GM19397 (cell line): Measurements from ENCODE around the gene KCNK10.

Source experiments
- ATAC-seq: cut with Tn5 transposase; IDR thresholded peaks from one replicate; pipeline ENCODE4 v1.9.1; 2021; ENCODE audit warnings: mild to moderate bottlenecking, moderate library complexity; ENCODE audit not compliant: unreplicated experiment

The KCNK10 gene

GRCh38 chr14:88321692-88322503 is 1.2 kb downstream of the KCNK10 start:
- ATAC-seq = no peak

- no peak for ATAC-seq
Observed at GRCh38 chr14:88318406-88318805, 4.7 kb downstream of the KCNK10 start.

- no peak for ATAC-seq
Observed at GRCh38 chr14:88316521-88316920, 6.5 kb downstream of the KCNK10 start.

- ATAC-seq = no peak
Observed at GRCh38 chr14:88312257-88312656, 10.8 kb downstream of the KCNK10 start.

GRCh38 chr14:88311780-88312179 is 11.3 kb downstream of the KCNK10 start:
- ATAC-seq = no peak

GRCh38 chr14:88310449-88310848 is 12.6 kb downstream of the KCNK10 start:
- ATAC-seq = no peak

- no peak for ATAC-seq
Observed at GRCh38 chr14:88310021-88310420, 13.0 kb downstream of the KCNK10 start.

GRCh38 chr14:88305528-88306322 is 17.3 kb downstream of the KCNK10 start:
- no peak for ATAC-seq

- no peak for ATAC-seq
Observed at GRCh38 chr14:88303041-88303440, 20.0 kb downstream of the KCNK10 start.

GRCh38 chr14:88301381-88301780 is 21.7 kb downstream of the KCNK10 start:
- ATAC-seq = no peak

GRCh38 chr14:88300817-88301216 is 22.3 kb downstream of the KCNK10 start:
- no peak for ATAC-seq

- ATAC-seq = no peak
Observed at GRCh38 chr14:88299865-88300530, 23.1 kb downstream of the KCNK10 start.

- no peak for ATAC-seq
Observed at GRCh38 chr14:88297306-88297705, 25.8 kb downstream of the KCNK10 start.

GRCh38 chr14:88296351-88296750 is 26.7 kb downstream of the KCNK10 start:
- ATAC-seq = no peak

GRCh38 chr14:88289996-88290395 is 33.1 kb downstream of the KCNK10 start:
- ATAC-seq = no peak

- ATAC-seq = no peak
Observed at GRCh38 chr14:88289234-88289633, 33.8 kb downstream of the KCNK10 start.

- no peak for ATAC-seq
Observed at GRCh38 chr14:88286309-88286708, 36.8 kb downstream of the KCNK10 start.

GRCh38 chr14:88281447-88281846 is 41.6 kb downstream of the KCNK10 start:
- no peak for ATAC-seq

GRCh38 chr14:88276923-88277596 is 46.0 kb downstream of the KCNK10 start:
- no peak for ATAC-seq

GRCh38 chr14:88272390-88273269 is 50.4 kb downstream of the KCNK10 start:
- no peak for ATAC-seq
